ENCODE data around the gene COL6A1. TPM values are rescaled to one million over a fixed set of nuclear protein-coding genes. Genes with fewer than 3 reads are reported as not detected.

COL6A1 gene
- total and polyA plus RNA-seq, 2 donors (not counting 3 experiments of a cell fraction or from before 2014, with no cell fraction given), result 30.1 to 42.4 TPM

GRCh38 chr21:46021398-46021797, 39.8 kb downstream of the COL6A1 start:
- TF ChIP-seq POLR2AphosphoS5 (IDR thresholded peaks at IDR 0.05; ENCODE audit: insufficient read depth, low read depth, low read length) (no peak), POLR2A (IDR thresholded peaks at IDR 0.05; ENCODE audit: low read depth, low read length) (no peak), MAX (IDR thresholded peaks at IDR 0.05; ENCODE audit: insufficient read depth, insufficient read length) (no peak), MYC (IDR thresholded peaks at IDR 0.05; ENCODE audit: low read depth, low read length) (no peak), EZH2 (IDR thresholded peaks at IDR 0.05; ENCODE audit: borderline replicate concordance, low read depth, low read length, severe bottlenecking) (no peak), JUN (IDR thresholded peaks at IDR 0.05; ENCODE audit: borderline replicate concordance, insufficient read depth, insufficient read length, low read depth) (no peak), CTCF (IDR thresholded peaks at IDR 0.05; ENCODE audit: extremely low read depth in 1 of 2, insufficient read depth in 1 of 2, low read depth in 1 of 2, low read length in 2 of 2) (no peak), GATA2 (IDR thresholded peaks at IDR 0.05; ENCODE audit: insufficient read depth, insufficient read length, low read depth, low read length) (no peak), FOS (IDR thresholded peaks at IDR 0.05; ENCODE audit: borderline replicate concordance, insufficient read depth, low read length) (no peak)
- no peak overlapping the region for H3K27ac ChIP-seq (ENCODE audit: insufficient read depth, low read depth, low read length)
- BruUV-seq (replicated peaks), result no TSS peak
- H3K4me2 ChIP-seq (ENCODE audit: insufficient read depth, low read length), result no peak overlapping the region
- H3K9me1 ChIP-seq (replicated peaks; ENCODE audit: control insufficient read depth, extremely low read depth, insufficient read depth, low read length), result no peaks in the 10 kb centered on the region
- peaks cover 21 to 31% of the 10 kb centered on the region in 2 experiments for H3K27me3 ChIP-seq (ENCODE audit: control insufficient read depth in 2 of 2, insufficient read depth in 2 of 2, low read length in 2 of 2)
- dilution Hi-C loops (cut with MboI; ENCODE audit: extremely low pct_ligation_motif_present, low sequenced_read_pairs), result no loop called here
- intact Hi-C loops (cut with micrococcal nuclease), result no loop called here
- H3K79me2 ChIP-seq (ENCODE audit: control insufficient read depth, insufficient read depth, low read length), result no peaks in the 10 kb centered on the region
- H4K20me1 ChIP-seq (replicated peaks; ENCODE audit: control insufficient read depth, extremely low read depth, insufficient read depth, low read length), result no peaks in the 10 kb centered on the region
- CTCF ChIA-PET, result interaction anchor here (0.6 to 1.2 kb wide), 2 partner anchors 40 to 48 kb away, joined by 3 to 4 read pairs; no protein-coding TSS in a partner anchor
- H3K9me3 ChIP-seq (replicated peaks; ENCODE audit: control insufficient read depth, insufficient read depth, low read length), result no peaks in the 10 kb centered on the region
- DNase-seq (ENCODE audit: low read depth, low spot score), result no peak
- no peaks in the 10 kb centered on the region for H3K36me3 ChIP-seq (ENCODE audit: control insufficient read depth in 2 of 2, extremely low read depth in 1 of 2, insufficient read depth in 2 of 2, low read length in 2 of 2)
- H3K4me3 ChIP-seq (replicated peaks in 1 of 3; ENCODE audit: insufficient read depth in 1 of 3, low read depth in 1 of 3, low read length in 3 of 3), result no peak overlapping the region
- no peak overlapping the region for H3K9ac ChIP-seq (replicated peaks; ENCODE audit: extremely low read depth, insufficient read depth, low read length)
- FAIRE-seq, result no peak
- no peaks in the 10 kb centered on the region for H3K4me1 ChIP-seq (ENCODE audit: control insufficient read depth, extremely low read depth, insufficient read depth, low read length)
- no peak overlapping the region for H2AFZ ChIP-seq (ENCODE audit: low read depth, low read length)
- POLR2A ChIA-PET, result no interaction called here

All from endothelial cell of umbilical vein (primary cell).